Measurements from ENCODE around the gene SPTSSB.

Gene SPTSSB

GRCh38 chr3:161339517-161340500 is 31.5 kb downstream of the SPTSSB start:
- no peak for DNase-seq (ENCODE audit: low read depth)

GRCh38 chr3:161337311-161337710 is 34.0 kb downstream of the SPTSSB start:
- DNase-seq (ENCODE audit: low read depth) = no peak

GRCh38 chr3:161336661-161337060 is 34.7 kb downstream of the SPTSSB start:
- no peak for DNase-seq (ENCODE audit: low read depth)

- DNase-seq (ENCODE audit: low read depth) = no peak
Measured at GRCh38 chr3:161333696-161334095, 37.6 kb downstream of the SPTSSB start.

- no peak for DNase-seq (ENCODE audit: low read depth)
Measured at GRCh38 chr3:161332792-161333191, 38.5 kb downstream of the SPTSSB start.

- DNase-seq (ENCODE audit: low read depth) = no peak
Measured at GRCh38 chr3:161325059-161325458, 46.3 kb downstream of the SPTSSB start.

GRCh38 chr3:161323926-161324621 is 47.2 kb downstream of the SPTSSB start:
- DNase-seq (ENCODE audit: low read depth) = no peak

GRCh38 chr3:161322781-161323568 is 48.3 kb downstream of the SPTSSB start:
- no peak for DNase-seq (ENCODE audit: low read depth)

GRCh38 chr3:161320837-161321236 is 50.5 kb downstream of the SPTSSB start:
- DNase-seq (ENCODE audit: low read depth) = no peak

- no peak for DNase-seq (ENCODE audit: low read depth)
Measured at GRCh38 chr3:161319867-161320266, 51.5 kb downstream of the SPTSSB start.

- DNase-seq (ENCODE audit: low read depth) = no peak
Measured at GRCh38 chr3:161317077-161317476, 54.2 kb downstream of the SPTSSB start.

- no peak for DNase-seq (ENCODE audit: low read depth)
Measured at GRCh38 chr3:161316006-161316689, 55.2 kb downstream of the SPTSSB start.

GRCh38 chr3:161314836-161315395 is 56.4 kb downstream of the SPTSSB start:
- DNase-seq (ENCODE audit: low read depth) = no peak

GRCh38 chr3:161310649-161311423 is 60.5 kb downstream of the SPTSSB start:
- peak; percentile 31 for DNase-seq (ENCODE audit: low read depth)

- DNase-seq (ENCODE audit: low read depth) = no peak
Measured at GRCh38 chr3:161305095-161305991, 66.0 kb downstream of the SPTSSB start.

- no peak for DNase-seq (ENCODE audit: low read depth)
Measured at GRCh38 chr3:161296814-161297213, 74.5 kb downstream of the SPTSSB start.

GRCh38 chr3:161295325-161295724 is 76.0 kb downstream of the SPTSSB start:
- DNase-seq (ENCODE audit: low read depth) = no peak

All from activated gamma-delta T cell treated with anti-CD3 and anti-CD28 coated beads, Interleukin-2, amount 50 U/mL, for 16 hours (primary cell).